Neural progenitor cell (in vitro differentiated cells): ENCODE measurements around the gene CTIF.

Experiments used
- EZH2 ChIP-seq: fragments of 200-600 bp; sonication (generic); IDR thresholded peaks from 2 replicates; pipeline ENCODE4 v1.6.1; 2017; ENCODE audit warnings: antibody characterized with exemption, mild to moderate bottlenecking, moderate library complexity
- TF ChIP-seq, protein P1 (sequence below): fragments of 200-600 bp; sonication (generic); IDR thresholded peaks from 2 replicates; pipeline ENCODE4 v1.5.1; 2017; ENCODE audit warnings: antibody characterized with exemption, mild to moderate bottlenecking

GRCh38 chr18:48689548-48689947, 150.7 kb downstream of the CTIF start:
- TF ChIP-seq, protein P1, sequence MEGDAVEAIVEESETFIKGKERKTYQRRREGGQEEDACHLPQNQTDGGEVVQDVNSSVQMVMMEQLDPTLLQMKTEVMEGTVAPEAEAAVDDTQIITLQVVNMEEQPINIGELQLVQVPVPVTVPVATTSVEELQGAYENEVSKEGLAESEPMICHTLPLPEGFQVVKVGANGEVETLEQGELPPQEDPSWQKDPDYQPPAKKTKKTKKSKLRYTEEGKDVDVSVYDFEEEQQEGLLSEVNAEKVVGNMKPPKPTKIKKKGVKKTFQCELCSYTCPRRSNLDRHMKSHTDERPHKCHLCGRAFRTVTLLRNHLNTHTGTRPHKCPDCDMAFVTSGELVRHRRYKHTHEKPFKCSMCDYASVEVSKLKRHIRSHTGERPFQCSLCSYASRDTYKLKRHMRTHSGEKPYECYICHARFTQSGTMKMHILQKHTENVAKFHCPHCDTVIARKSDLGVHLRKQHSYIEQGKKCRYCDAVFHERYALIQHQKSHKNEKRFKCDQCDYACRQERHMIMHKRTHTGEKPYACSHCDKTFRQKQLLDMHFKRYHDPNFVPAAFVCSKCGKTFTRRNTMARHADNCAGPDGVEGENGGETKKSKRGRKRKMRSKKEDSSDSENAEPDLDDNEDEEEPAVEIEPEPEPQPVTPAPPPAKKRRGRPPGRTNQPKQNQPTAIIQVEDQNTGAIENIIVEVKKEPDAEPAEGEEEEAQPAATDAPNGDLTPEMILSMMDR, result no peak
- no peak for TF ChIP-seq EZH2
